Neural cell (in vitro differentiated cells): ENCODE measurements around the gene ANKRD28. TPM values are rescaled to one million over a fixed set of nuclear protein-coding genes. Genes with fewer than 3 reads are reported as not detected.

Experiments
- H2AFZ ChIP-seq: fragments of 200-600, 300-800 bp; sonication (generic), shearing (Covaris generic); 2 replicates; pipeline ENCODE4 v1.6.0; 2014; ENCODE audit warnings: low read depth, mild to moderate bottlenecking, antibody characterized with exemption, low read length, moderate library complexity
- H3F3A ChIP-seq: fragments of 200-600 bp; shearing (Covaris generic); 2 replicates; pipeline ENCODE4 v1.6.1; 2016; ENCODE audit warnings: mild to moderate bottlenecking, moderate library complexity, mixed read lengths, antibody characterized with exemption, low read length; ENCODE audit not compliant: insufficient read depth, poor library complexity, severe bottlenecking
- H3K27ac ChIP-seq: fragments of 200-600, 300-800 bp; sonication (generic), shearing (Covaris generic); 2 replicates; pipeline ENCODE4 v1.5.1; 2014; ENCODE audit warnings: mild to moderate bottlenecking, low read length, moderate library complexity
- H3K27me3 ChIP-seq: fragments of 300-800, 200-600 bp; sonication (generic), shearing (Covaris generic); 2 replicates; pipeline ENCODE4 v1.6.0; 2014; ENCODE audit warnings: mild to moderate bottlenecking, low read depth, low read length, moderate library complexity; ENCODE audit not compliant: insufficient read depth
- H3K36me3 ChIP-seq: fragments of 300-800, 200-600 bp; sonication (generic), shearing (Covaris generic); 2 replicates; pipeline ENCODE4 v1.5.1; 2014; ENCODE audit warnings: mild to moderate bottlenecking, antibody characterized with exemption, low read length, moderate library complexity; ENCODE audit not compliant: insufficient read depth
- H3K4me2 ChIP-seq: fragments of 300-800, 200-600 bp; sonication (generic), shearing (Covaris generic); 2 replicates; pipeline ENCODE4 v1.6.0; 2014; ENCODE audit warnings: mild to moderate bottlenecking, low read length
- H3K4me3 ChIP-seq: fragments of 300-800, 200-600 bp; sonication (generic), shearing (Covaris generic); 2 replicates; pipeline ENCODE4 v1.5.1; 2014; ENCODE audit warnings: mild to moderate bottlenecking, low read length, moderate library complexity
- H3K79me2 ChIP-seq: fragments of 200-600 bp; shearing (Covaris generic); replicated peaks from 2 replicates; pipeline ENCODE4 v1.6.0; 2014; ENCODE audit warnings: mild to moderate bottlenecking, low read length, moderate library complexity; ENCODE audit not compliant: insufficient read depth
- H3K9ac ChIP-seq: fragments of 300-800, 200-600 bp; sonication (generic), shearing (Covaris generic); 2 replicates; pipeline ENCODE4 v1.6.1; 2016; ENCODE audit warnings: mild to moderate bottlenecking, low read length, mixed read lengths
- H3K9me2 ChIP-seq: fragments of 200-600 bp; shearing (Covaris generic); 2 replicates; pipeline ENCODE4 v1.6.1; 2016; ENCODE audit warnings: mild to moderate bottlenecking, low read length, mixed read lengths; ENCODE audit not compliant: insufficient read depth
- H3K9me3 ChIP-seq: fragments of 200-600, 300-800 bp; sonication (generic), shearing (Covaris generic); 2 replicates; pipeline ENCODE4 v1.6.1; 2016; ENCODE audit warnings: mild to moderate bottlenecking, mixed run types, low read length, moderate library complexity, mixed read lengths
- H4K20me1 ChIP-seq: fragments of 200-600 bp; shearing (Covaris generic); 2 replicates; pipeline ENCODE4 v1.6.1; 2016; ENCODE audit warnings: mild to moderate bottlenecking, mixed run types; ENCODE audit not compliant: insufficient read depth
- CTCF ChIP-seq: fragments of 450-650 bp; IDR thresholded peaks from 2 replicates; pipeline ENCODE4 v1.5.1; 2014; ENCODE audit warnings: antibody characterized with exemption, mild to moderate bottlenecking, moderate library complexity; ENCODE audit not compliant: poor library complexity, severe bottlenecking
- EP300 ChIP-seq: fragments of 450-650 bp; conservative IDR thresholded peaks from 2 replicates; pipeline ENCODE4 v1.6.1; 2014; ENCODE audit warnings: antibody characterized with exemption, mild to moderate bottlenecking, moderate library complexity; ENCODE audit not compliant: poor library complexity, severe bottlenecking
- EZH2 ChIP-seq: fragments of 200-600, 300-800 bp; shearing (Covaris generic), sonication (generic); IDR thresholded peaks from 2 replicates; pipeline ENCODE4 v1.6.1; 2014; ENCODE audit warnings: antibody characterized with exemption, low read length, borderline replicate concordance, mild to moderate bottlenecking; ENCODE audit not compliant: insufficient read depth, poor library complexity, severe bottlenecking
- MXI1 ChIP-seq: fragments of 450-650 bp; conservative IDR thresholded peaks from 2 replicates; pipeline ENCODE4 v1.6.1; 2014; ENCODE audit warnings: antibody characterized with exemption, mild to moderate bottlenecking; ENCODE audit not compliant: poor library complexity, severe bottlenecking
- POLR2AphosphoS5 ChIP-seq: IDR thresholded peaks from 2 replicates; pipeline ENCODE4 v1.6.1; 2012
- RAD21 ChIP-seq: fragments of 450-650 bp; conservative IDR thresholded peaks from 2 replicates; pipeline ENCODE4 v1.6.1; 2014; ENCODE audit warnings: antibody characterized with exemption, mild to moderate bottlenecking, moderate library complexity
- REST ChIP-seq: IDR thresholded peaks from 2 replicates; pipeline ENCODE4 v1.6.1; 2012; ENCODE audit warnings: borderline replicate concordance
- SMC3 ChIP-seq: fragments of 450-650 bp; conservative IDR thresholded peaks from 2 replicates; pipeline ENCODE4 v1.6.1; 2014; ENCODE audit warnings: antibody characterized with exemption, mild to moderate bottlenecking, moderate library complexity; ENCODE audit not compliant: poor library complexity
- TAF1 ChIP-seq: IDR thresholded peaks from 2 replicates; pipeline ENCODE4 v1.6.1; 2012; ENCODE audit warnings: low read depth
- polyA plus RNA-seq: library from polyadenylated mRNA; depleted of rRNA; stranded (reverse); fragments of >200 nt; gene quantifications from 2 replicates; pipeline ENCODE4 v1.2.3, GENCODE V29; 2014

ANKRD28 gene
- polyA plus RNA-seq, 1 donor from 2014 or later, result 101 TPM

- Histone ChIP-seq H3K27me3 (no peaks in the 10 kb centered on the region), H3K27ac (no peak overlapping the region), H3F3A (no peaks in the 10 kb centered on the region), H3K79me2 (no peaks in the 10 kb centered on the region), H3K4me3 (no peak overlapping the region), H3K9me2 (no peaks in the 10 kb centered on the region), H3K4me2 (no peak overlapping the region), H2AFZ (no peak overlapping the region), H3K9ac (no peak overlapping the region), H4K20me1 (no peaks in the 10 kb centered on the region), H3K9me3 (no peaks in the 10 kb centered on the region), H3K36me3 (no peaks in the 10 kb centered on the region)
- TF ChIP-seq EP300, result no peak
- no peak for TF ChIP-seq POLR2AphosphoS5
- TF ChIP-seq TAF1, result no peak
- TF ChIP-seq CTCF, result no peak
- no peak for TF ChIP-seq REST
- TF ChIP-seq RAD21, result no peak
- no peak for TF ChIP-seq SMC3
- TF ChIP-seq EZH2, result no peak
- TF ChIP-seq MXI1, result no peak
Observed at GRCh38 chr3:15713364-15713763, 84.4 kb downstream of the ANKRD28 start.

- no peak overlapping the region for H3K4me2 ChIP-seq
- no peak overlapping the region for H3K27ac ChIP-seq
- H3K79me2 ChIP-seq, result no peaks in the 10 kb centered on the region
Observed at GRCh38 chr3:15711281-15711680, 86.5 kb downstream of the ANKRD28 start.

More at GRCh38 chr3:15711281-15711680, 86.5 kb downstream of the ANKRD28 start:
- Histone ChIP-seq H3K9ac (no peak overlapping the region), H3F3A (no peaks in the 10 kb centered on the region), H3K27me3 (no peaks in the 10 kb centered on the region), H3K4me3 (no peak overlapping the region), H3K9me3 (no peaks in the 10 kb centered on the region), H3K36me3 (no peaks in the 10 kb centered on the region), H2AFZ (no peak overlapping the region), H4K20me1 (no peaks in the 10 kb centered on the region), H3K9me2 (no peaks in the 10 kb centered on the region)
- TF ChIP-seq SMC3, result no peak
- TF ChIP-seq EZH2, result no peak
- no peak for TF ChIP-seq CTCF
- TF ChIP-seq POLR2AphosphoS5, result no peak
- TF ChIP-seq REST, result no peak
